ENCODE results near the gene AURKAIP1. TPM values are rescaled to one million over a fixed set of nuclear protein-coding genes. Genes with fewer than 3 reads are reported as not detected.

The AURKAIP1 gene
- total and polyA plus RNA-seq, 9 of the 15 experiments (the other 6 are each of a cell fraction or from before 2014, with no cell fraction given), result 7.8 to 478 (median 92.0) TPM

- TF ChIP-seq NR0B1 (IDR thresholded peaks at IDR 0.05; ENCODE audit: partially characterized antibody), result no peak
- TF ChIP-seq NFATC3 (IDR thresholded peaks at IDR 0.05), result no peak
- TF ChIP-seq ZNF551 (CRISPR knock-in tag; IDR thresholded peaks at IDR 0.05), result no peak
- TF ChIP-seq ZSCAN29 (IDR thresholded peaks at IDR 0.05), result no peak
- no peak for TF ChIP-seq TCF15 (CRISPR knock-in tag; IDR thresholded peaks at IDR 0.05)
- peak; percentile 17 for TF ChIP-seq PCBP1 (IDR thresholded peaks at IDR 0.05; ENCODE audit: low read depth, low read length, poor library complexity, severe bottlenecking)
- TF ChIP-seq MYC (IDR thresholded peaks at IDR 0.05; ENCODE audit: low read depth, low read length), result no peak
- no peak for TF ChIP-seq MYC (CRISPR knock-in tag; IDR thresholded peaks at IDR 0.05; ENCODE audit: borderline replicate concordance, low read depth)
- peak; percentile 14 for TF ChIP-seq RBFOX2 (IDR thresholded peaks at IDR 0.05; ENCODE audit: low read depth, low read length)
- no peak for TF ChIP-seq ZNF253 (CRISPR knock-in tag; conservative IDR thresholded peaks at IDR 0.05)
- TF ChIP-seq E2F5 (CRISPR knock-in tag; IDR thresholded peaks at IDR 0.05), result no peak
- TF ChIP-seq ZNF133 (CRISPR knock-in tag; IDR thresholded peaks at IDR 0.05), result no peak
- TF ChIP-seq RFX7 (CRISPR knock-in tag; IDR thresholded peaks at IDR 0.05), result no peak
- no peak for TF ChIP-seq ELK3 (CRISPR knock-in tag; IDR thresholded peaks at IDR 0.05)
- TF ChIP-seq POLR2G (IDR thresholded peaks at IDR 0.05; ENCODE audit: low read depth, low read length), result peak; percentile 4; the same call in 1 of the 2 replicates
- no peak for TF ChIP-seq ZNF592 (IDR thresholded peaks at IDR 0.05)
Observed at GRCh38 chr1:1345384-1345783, 29.6 kb downstream of the AURKAIP1 start (continued).

Data from K562 (cell line).